HCT116 (cell line): ENCODE results near the gene PCARE. TPM values are rescaled to one million over a fixed set of nuclear protein-coding genes. Genes with fewer than 3 reads are reported as not detected.

Experiments used
- ATAC-seq: fragments of 200-7000 bp; cut with Tn5 transposase; 2 replicates; pipeline ENCODE4 v1.9.1; 2020; ENCODE audit warnings: mild to moderate bottlenecking, moderate library complexity
- BruUV-seq: library from RNA; stranded (reverse); fragments of 400-500 nt; replicated peaks from 2 replicates; lab custom pipeline; 2021; lab: Mats Ljungman, UMichigan
- CTCF ChIA-PET: fragments of 300-600 bp; sonication (Branson Sonifier 250); formaldehyde crosslinking; loops from one replicate; lab custom pipeline; 2021; ENCODE audit warnings: antibody characterized with exemption; lab: Charles Lee
- POLR2A ChIA-PET: fragments of 300-600, 350-600 bp; sonication (Branson Sonifier 250); formaldehyde crosslinking; loops from one replicate; lab custom pipeline; 2021; ENCODE audit warnings: antibody characterized with exemption; lab: Charles Lee
- RAD21 ChIA-PET, 2 experiments: fragments of 300-600 bp; sonication (Branson Sonifier 250); formaldehyde crosslinking; loops; one replicate each; lab custom pipeline; 2023; ENCODE audit warnings: low total read pairs in 2 of 2; ENCODE audit not compliant: uncharacterized antibody in 2 of 2, unreplicated experiment in 2 of 2, low non-redundant PET in 1 of 2; lab: Charles Lee
- DNase-seq: peaks from one replicate; pipeline ENCODE4 v3.0.0-alpha.2; 2010; ENCODE audit warnings: low read depth, low spot score
- H2AFZ ChIP-seq: fragments of 200-600 bp; shearing (Covaris generic), sonication (generic); 2 replicates; pipeline ENCODE4 v1.6.1; 2017; ENCODE audit warnings: low read depth, mixed run types, mixed read lengths, antibody characterized with exemption, low read length; ENCODE audit not compliant: poor library complexity, severe bottlenecking
- H3K27ac ChIP-seq: 2 replicates; pipeline ENCODE4 v1.5.1; 2012; ENCODE audit warnings: low read depth, low read length
- H3K27me3 ChIP-seq: fragments of 200-600 bp; sonication (generic); 2 replicates; pipeline ENCODE4 v1.6.1; 2016; ENCODE audit warnings: mixed run types, low read length, mixed read lengths; ENCODE audit not compliant: insufficient read depth
- H3K36me3 ChIP-seq, 2 experiments: fragments of 200-500 bp in 1 of 2; fragments of 200-600 bp in 1 of 2; sonication (Bioruptor generic) in 1 of 2; sonication (generic) in 1 of 2; 2 replicates each; pipeline versions ENCODE4 v1.5.1 to v1.6.1; 2014 to 2016; ENCODE audit warnings: low read length in 2 of 2, inconsistent platforms in 1 of 2, mixed read lengths in 1 of 2, mixed run types in 1 of 2; ENCODE audit not compliant: insufficient read depth in 2 of 2, control insufficient read depth in 1 of 2
- H3K4me1 ChIP-seq, 2 experiments: fragments of 200-600 bp in 1 of 2; sonication (generic) in 1 of 2; 2 replicates each; pipeline versions ENCODE4 v1.5.1 to v1.6.1; 2012 to 2017; ENCODE audit warnings: low read length in 2 of 2, inconsistent platforms in 1 of 2, mild to moderate bottlenecking in 1 of 2, mixed read lengths in 1 of 2, mixed run types in 1 of 2, moderate library complexity in 1 of 2; ENCODE audit not compliant: insufficient read depth in 2 of 2, control insufficient read depth in 1 of 2
- H3K4me2 ChIP-seq: fragments of 200-600 bp; sonication (generic); 2 replicates; pipeline ENCODE4 v1.6.1; 2017; ENCODE audit warnings: mixed run types, low read length, mixed read lengths
- H3K4me3 ChIP-seq, 2 experiments: fragments of 200-600 bp in 1 of 2; sonication (generic) in 1 of 2; replicated peaks in 1 of 2; 2 replicates each; pipeline ENCODE4 v1.5.1; 2011 to 2016; ENCODE audit warnings: low read length in 2 of 2, control low read depth in 1 of 2, low read depth in 1 of 2, mild to moderate bottlenecking in 1 of 2, mixed read lengths in 1 of 2, mixed run types in 1 of 2
- H3K79me2 ChIP-seq: fragments of 200-600 bp; sonication (generic); 2 replicates; pipeline ENCODE4 v1.6.1; 2017; ENCODE audit warnings: mild to moderate bottlenecking, mixed run types, low read length, moderate library complexity, mixed read lengths; ENCODE audit not compliant: insufficient read depth
- H3K9ac ChIP-seq: fragments of 200-600 bp; sonication (generic); 2 replicates; pipeline ENCODE4 v1.6.1; 2016; ENCODE audit warnings: low read length, mixed read lengths
- H3K9me2 ChIP-seq: fragments of 200-600 bp; sonication (generic), shearing (Covaris generic); 2 replicates; pipeline ENCODE4 v1.6.1; 2017; ENCODE audit warnings: mixed run types, mild to moderate bottlenecking, moderate library complexity; ENCODE audit not compliant: insufficient read depth
- H3K9me3 ChIP-seq, 2 experiments: fragments of 200-500 bp in 1 of 2; fragments of 200-600 bp in 1 of 2; sonication (Bioruptor generic) in 1 of 2; sonication (generic) in 1 of 2; 2 replicates each; pipeline ENCODE4 v1.6.1; 2014 to 2017; ENCODE audit warnings: low read length in 2 of 2, mixed read lengths in 2 of 2, inconsistent platforms in 1 of 2, low read depth in 1 of 2, mild to moderate bottlenecking in 1 of 2, mixed run types in 1 of 2, moderate library complexity in 1 of 2; ENCODE audit not compliant: control insufficient read depth in 1 of 2, insufficient read depth in 1 of 2
- H4K20me1 ChIP-seq: fragments of 200-600 bp; sonication (generic), shearing (Covaris generic); 2 replicates; pipeline ENCODE4 v1.6.1; 2017; ENCODE audit warnings: mixed run types, mild to moderate bottlenecking, moderate library complexity; ENCODE audit not compliant: insufficient read depth
- CBX3 ChIP-seq: IDR thresholded peaks from 2 replicates; pipeline ENCODE4 v1.6.1; 2012; ENCODE audit warnings: low read depth
- CEBPB ChIP-seq: IDR thresholded peaks from 2 replicates; pipeline ENCODE4 v1.6.1; 2012; ENCODE audit warnings: low read depth
- EZH2 ChIP-seq: fragments of 200-600 bp; sonication (generic); IDR thresholded peaks from 2 replicates; pipeline ENCODE4 v1.6.1; 2017; ENCODE audit warnings: antibody characterized with exemption, mixed run types
- FOSL1 ChIP-seq: IDR thresholded peaks from 2 replicates; pipeline ENCODE4 v1.6.1; 2012; ENCODE audit warnings: low read depth
- JUND ChIP-seq: IDR thresholded peaks from 2 replicates; pipeline ENCODE4 v1.6.1; 2012
- MAX ChIP-seq: IDR thresholded peaks from 2 replicates; pipeline ENCODE4 v1.6.1; 2012
- RAD21 ChIP-seq: IDR thresholded peaks from 2 replicates; pipeline ENCODE4 v1.6.1; 2012; ENCODE audit warnings: low read depth, mild to moderate bottlenecking
- SP1 ChIP-seq: IDR thresholded peaks from 2 replicates; pipeline ENCODE4 v1.6.1; 2012; ENCODE audit warnings: low read depth
- SRF ChIP-seq: IDR thresholded peaks from 2 replicates; pipeline ENCODE4 v1.6.1; 2012; ENCODE audit warnings: low read depth
- YY1 ChIP-seq: IDR thresholded peaks from 2 replicates; pipeline ENCODE4 v1.6.1; 2011; ENCODE audit warnings: low read length, low read depth, moderate library complexity, mild to moderate bottlenecking; ENCODE audit not compliant: insufficient replicate concordance; ENCODE audit errors: extremely low read depth
- intact Hi-C: fragments of 100-400 bp; cut with micrococcal nuclease; formaldehyde crosslinking; loops from 2 replicates; pipeline ENCODE4 v1.10.0; 2022
- total RNA-seq: library from RNA; stranded (reverse); gene quantifications from one replicate; pipeline ENCODE4 v1.2.1, GENCODE V29; 2021; ENCODE audit not compliant: unreplicated experiment

PCARE gene
- total RNA-seq, 1 experiment from 2014 or later, result not detected

- no peaks in the 10 kb centered on the region for H3K36me3 ChIP-seq
- no peaks in the 10 kb centered on the region for H3K9me2 ChIP-seq
- H3K9me3 ChIP-seq, result no peaks in the 10 kb centered on the region
- peak overlapping the region; percentile 53 for H3K9ac ChIP-seq
- H2AFZ ChIP-seq, result no peak overlapping the region
- intact Hi-C loops, result no loop called here
- no peaks in the 10 kb centered on the region for H3K27me3 ChIP-seq
- peak overlapping the region in 1 of 2 experiments; percentile 24; a peak in 2 of 4 replicates for H3K4me3 ChIP-seq
- RAD21 ChIA-PET, result no interaction called here
- peak; percentile 77 for DNase-seq
- TF ChIP-seq JUND, result peak; percentile 90
- peak; percentile 97 for TF ChIP-seq FOSL1
- TF ChIP-seq YY1, result no peak
- peak; percentile 76 for TF ChIP-seq SRF
- TF ChIP-seq MAX, result peak; percentile 58
- TF ChIP-seq CEBPB, result peak; percentile 97
- TF ChIP-seq EZH2, result no peak
- peak; percentile 70 for TF ChIP-seq CBX3
- peak; percentile 83 for TF ChIP-seq SP1
- POLR2A ChIA-PET, result interaction anchor here (0.8 to 1.1 kb wide), 2 partner anchors 11 to 16 kb away, joined by 3 read pairs; no protein-coding TSS in a partner anchor
- H3K4me1 ChIP-seq, result peaks cover 19 to 82% of the 10 kb centered on the region in 2 experiments
- peak overlapping the region; percentile 52 for H3K4me2 ChIP-seq
- H3K27ac ChIP-seq, result peak overlapping the region; percentile 66
- no TSS peak for BruUV-seq
- H4K20me1 ChIP-seq, result no peaks in the 10 kb centered on the region
- peaks cover 60% of the 10 kb centered on the region for H3K79me2 ChIP-seq
- CTCF ChIA-PET, result no interaction called here
- ATAC-seq, result peak; percentile 86
These were observed 49.5 kb upstream of the PCARE start for GRCh38 chr2:29123617-29124349.

- peaks cover 37 to 92% of the 10 kb centered on the region in 2 experiments for H3K4me1 ChIP-seq
- ChIA-PET RAD21 (no interaction called here), POLR2A (interaction anchor here (1.5 to 6.4 kb wide), 3 partner anchors 9 to 15 kb away, joined by 3 to 46 read pairs (median 5); no protein-coding TSS in a partner anchor), CTCF (no interaction called here)
- no peak overlapping the region for H3K4me3 ChIP-seq
- H3K4me2 ChIP-seq, result no peak overlapping the region
- no peak overlapping the region for H3K9ac ChIP-seq
- H3K36me3 ChIP-seq, result no peaks in the 10 kb centered on the region
- no peaks in the 10 kb centered on the region for H3K9me2 ChIP-seq
- H3K79me2 ChIP-seq, result peaks cover 69% of the 10 kb centered on the region
- intact Hi-C loops, result no loop called here
- no peaks in the 10 kb centered on the region for H4K20me1 ChIP-seq
- ATAC-seq (no peak), DNase-seq (no peak)
- BruUV-seq, result no TSS peak
- H3K9me3 ChIP-seq, result no peaks in the 10 kb centered on the region
- no peaks in the 10 kb centered on the region for H3K27me3 ChIP-seq
- no peak overlapping the region for H2AFZ ChIP-seq
- H3K27ac ChIP-seq, result no peak overlapping the region
- TF ChIP-seq MAX (peak; percentile 46; the same call in 1 of the 2 replicates), RAD21 (no peak)
These were observed 46.5 kb upstream of the PCARE start for GRCh38 chr2:29120846-29121245.
